ENCODE results near the gene FBXO45.
A peak's percentile ranks its signal among the peaks of the same experiment; 100 is the strongest.

Gene FBXO45

DNA sequence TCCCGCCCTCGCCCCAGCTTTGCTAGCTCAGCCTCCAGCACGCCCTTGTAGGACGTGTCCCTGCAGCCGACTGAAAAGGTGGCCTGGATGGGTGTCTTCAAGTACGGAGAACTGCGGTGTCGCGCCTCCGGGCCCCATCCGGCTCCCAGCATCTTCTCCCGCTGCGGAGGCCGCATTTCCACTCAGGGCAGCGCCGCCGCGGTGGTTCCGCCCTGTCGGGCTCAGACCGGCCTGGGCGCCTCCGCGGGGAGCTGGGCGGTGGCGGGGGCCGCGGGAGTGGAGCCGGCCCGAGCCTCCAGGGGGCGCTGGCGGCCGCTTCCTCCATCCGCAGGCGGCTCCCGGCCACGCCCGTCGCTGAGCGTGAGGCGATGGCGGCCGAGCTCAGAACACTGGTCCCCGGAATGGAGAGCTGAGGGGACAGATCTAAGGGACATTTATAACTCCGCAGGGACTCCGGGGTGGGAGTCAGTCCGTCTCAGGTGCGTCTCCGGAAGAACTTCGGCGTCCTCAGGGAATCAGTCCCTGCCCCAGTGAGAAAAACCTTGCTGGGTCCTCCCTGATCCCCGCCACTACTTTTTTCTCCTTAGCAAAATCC lies 39.7 kb upstream of the FBXO45 start:
- peak; percentile 72 for DNase-seq (ENCODE audit: low spot score)
- TF ChIP-seq, protein P1, sequence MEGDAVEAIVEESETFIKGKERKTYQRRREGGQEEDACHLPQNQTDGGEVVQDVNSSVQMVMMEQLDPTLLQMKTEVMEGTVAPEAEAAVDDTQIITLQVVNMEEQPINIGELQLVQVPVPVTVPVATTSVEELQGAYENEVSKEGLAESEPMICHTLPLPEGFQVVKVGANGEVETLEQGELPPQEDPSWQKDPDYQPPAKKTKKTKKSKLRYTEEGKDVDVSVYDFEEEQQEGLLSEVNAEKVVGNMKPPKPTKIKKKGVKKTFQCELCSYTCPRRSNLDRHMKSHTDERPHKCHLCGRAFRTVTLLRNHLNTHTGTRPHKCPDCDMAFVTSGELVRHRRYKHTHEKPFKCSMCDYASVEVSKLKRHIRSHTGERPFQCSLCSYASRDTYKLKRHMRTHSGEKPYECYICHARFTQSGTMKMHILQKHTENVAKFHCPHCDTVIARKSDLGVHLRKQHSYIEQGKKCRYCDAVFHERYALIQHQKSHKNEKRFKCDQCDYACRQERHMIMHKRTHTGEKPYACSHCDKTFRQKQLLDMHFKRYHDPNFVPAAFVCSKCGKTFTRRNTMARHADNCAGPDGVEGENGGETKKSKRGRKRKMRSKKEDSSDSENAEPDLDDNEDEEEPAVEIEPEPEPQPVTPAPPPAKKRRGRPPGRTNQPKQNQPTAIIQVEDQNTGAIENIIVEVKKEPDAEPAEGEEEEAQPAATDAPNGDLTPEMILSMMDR (IDR thresholded peaks at IDR 0.05): peak; percentile 80
- Histone ChIP-seq H3K4me3 (peak overlapping the region; percentile 63), H3K27ac (no peak overlapping the region)

DNA sequence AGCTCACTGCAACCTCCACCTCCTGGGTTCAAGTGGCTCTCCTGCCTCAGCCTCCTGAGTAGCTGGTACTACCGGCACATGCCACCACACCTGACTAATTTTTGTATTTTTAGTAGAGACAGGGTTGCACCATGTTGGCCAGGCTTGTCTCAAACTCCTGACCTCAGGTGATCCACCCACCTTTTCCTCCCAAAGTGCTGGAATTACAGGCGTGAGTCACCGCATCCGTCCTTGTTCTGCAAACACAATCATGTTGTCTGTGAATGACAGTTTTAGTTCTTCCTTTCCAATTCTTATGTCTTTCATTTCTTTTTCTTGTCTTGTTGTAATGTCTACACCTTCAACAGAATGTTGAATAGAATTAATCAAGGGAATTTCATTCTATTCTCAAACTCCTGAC lies 37.0 kb upstream of the FBXO45 start:
- no peak for DNase-seq (ENCODE audit: low spot score)
- H3K4me3 ChIP-seq: no peak overlapping the region
- H3K27ac ChIP-seq: no peak overlapping the region
- TF ChIP-seq, protein P1 (IDR thresholded peaks at IDR 0.05): no peak

DNA sequence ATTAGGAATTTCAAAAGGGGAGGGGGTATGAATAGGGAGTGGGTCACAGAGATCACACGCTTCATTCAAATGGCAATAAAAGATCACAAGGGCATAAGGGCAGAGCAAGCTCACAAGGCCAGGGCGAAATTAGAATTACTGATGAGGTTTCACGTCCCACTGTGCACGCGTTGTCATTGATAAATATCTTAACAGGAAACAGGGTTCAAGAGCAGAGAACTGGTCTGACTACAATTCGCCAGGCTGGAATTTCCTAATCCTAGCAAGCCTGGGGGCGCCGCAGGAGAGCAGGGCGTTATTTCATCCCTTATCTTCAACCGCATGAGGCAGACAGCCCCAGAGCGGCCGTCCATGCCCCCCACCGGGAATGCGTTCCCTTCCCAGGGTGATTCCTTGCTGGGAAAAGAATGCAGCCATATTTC lies 35.2 kb upstream of the FBXO45 start:
- Histone ChIP-seq H3K4me3 (no peak overlapping the region), H3K27ac (no peak overlapping the region)
- no peak for DNase-seq (ENCODE audit: low spot score)
- TF ChIP-seq, protein P1 (IDR thresholded peaks at IDR 0.05): no peak

DNA sequence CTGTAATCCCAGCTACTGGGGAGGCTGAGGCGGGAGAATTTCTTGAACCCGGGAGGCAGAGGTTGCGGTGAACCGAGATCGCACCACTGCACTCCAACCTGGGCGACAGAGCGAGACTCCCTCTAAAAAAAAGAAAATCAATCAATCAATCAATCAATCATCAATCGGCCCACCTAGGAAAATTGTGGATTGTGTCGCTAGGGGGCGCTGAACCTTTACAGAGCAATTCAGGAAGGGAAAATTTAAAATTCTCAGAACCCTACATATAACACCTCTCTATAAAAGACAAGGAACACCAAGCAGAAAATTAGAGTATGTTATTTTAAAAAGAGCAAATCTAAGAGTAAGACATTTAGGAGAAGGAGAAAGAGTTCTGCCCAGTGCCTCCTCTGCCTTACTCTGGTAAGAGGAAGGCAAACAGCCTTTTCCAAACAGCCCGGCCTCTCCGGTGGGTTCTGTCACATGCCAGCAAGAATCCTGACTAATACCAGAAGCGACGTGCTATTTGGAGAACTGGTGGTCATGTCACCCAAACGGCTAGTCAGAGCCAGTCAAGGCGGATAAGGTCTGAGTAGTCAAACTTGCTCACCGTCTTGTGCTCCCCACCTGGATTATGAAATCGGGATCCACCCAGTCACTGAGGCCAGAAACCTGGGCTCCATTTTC lies 31.0 kb upstream of the FBXO45 start:
- DNase-seq (ENCODE audit: low spot score): no peak
- H3K27ac ChIP-seq: no peak overlapping the region
- no peak overlapping the region for H3K4me3 ChIP-seq
- TF ChIP-seq, protein P1 (IDR thresholded peaks at IDR 0.05): peak; percentile 69

DNA sequence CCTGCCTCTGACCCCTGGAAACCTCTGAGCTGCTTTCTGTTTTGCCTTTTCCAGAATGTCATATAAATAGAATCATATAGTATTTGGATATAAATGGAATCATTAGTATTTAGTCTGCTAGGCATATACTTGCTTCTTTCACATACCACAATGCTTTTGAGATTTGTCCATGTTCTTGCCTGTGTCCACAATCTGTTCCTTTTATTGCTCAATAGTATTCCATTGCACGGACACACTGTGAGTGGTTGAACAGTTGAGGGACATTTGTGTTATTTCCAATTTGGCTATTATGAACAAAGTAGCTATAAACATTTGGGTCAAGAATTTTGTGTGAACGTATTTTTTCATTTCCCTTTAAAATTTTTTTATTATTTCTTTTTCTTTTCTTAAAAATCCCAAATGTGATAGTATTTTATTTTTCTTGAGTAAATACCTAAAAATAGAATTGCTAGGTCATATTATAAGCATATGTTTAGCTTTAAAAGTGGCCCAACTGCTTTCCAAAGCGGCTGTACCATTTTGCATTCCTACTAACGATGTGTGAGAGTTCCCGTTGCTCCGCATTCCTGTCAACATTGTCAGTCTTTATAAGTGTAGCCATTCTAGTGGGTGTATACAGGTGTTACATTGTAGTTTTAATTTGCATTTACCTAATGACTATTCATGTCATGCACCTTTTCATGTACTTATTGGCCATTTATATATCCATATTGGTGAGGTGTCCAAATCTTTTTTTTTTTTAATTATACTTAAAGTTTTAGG lies 26.6 kb upstream of the FBXO45 start:
- TF ChIP-seq, protein P1 (IDR thresholded peaks at IDR 0.05): no peak
- no peak overlapping the region for H3K4me3 ChIP-seq
- no peak overlapping the region for H3K27ac ChIP-seq
- no peak for DNase-seq (ENCODE audit: low spot score)

DNA sequence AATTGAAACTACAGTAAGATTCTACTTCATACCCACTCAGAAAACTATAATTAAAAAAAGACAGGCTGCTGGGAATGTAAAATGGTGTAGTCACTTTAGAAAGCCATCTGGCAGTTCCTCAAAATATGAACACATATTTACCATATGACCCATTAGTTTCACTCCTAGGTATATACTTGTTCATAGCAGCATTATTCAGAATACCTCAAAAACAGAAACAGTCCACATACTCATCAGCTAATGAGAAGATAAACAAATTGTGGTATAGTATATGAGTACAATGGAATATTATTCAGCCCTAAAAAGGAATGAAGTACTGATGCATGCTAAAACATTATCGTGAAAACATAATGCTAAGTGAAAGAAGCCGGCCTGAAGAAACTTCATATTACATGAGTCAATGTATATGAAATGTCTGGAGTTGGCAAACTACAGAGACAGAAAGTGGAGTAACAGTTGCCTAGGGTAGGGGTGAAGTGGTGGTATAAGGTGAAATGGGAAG lies 23.9 kb upstream of the FBXO45 start:
- no peak overlapping the region for H3K4me3 ChIP-seq
- no peak for DNase-seq (ENCODE audit: low spot score)
- TF ChIP-seq, protein P1 (IDR thresholded peaks at IDR 0.05): no peak
- no peak overlapping the region for H3K27ac ChIP-seq
